HG03342 (cell line): Measurements from ENCODE around the gene CTTN.
"Not testable (repeated sequence)": the region's sequence is repeated elsewhere in the genome, so short reads cannot be mapped to it uniquely, and the experiment has no call there.

Source experiments
- ATAC-seq: cut with Tn5 transposase; IDR thresholded peaks from one replicate; pipeline ENCODE4 v1.9.1; 2021; ENCODE audit warnings: mild to moderate bottlenecking, moderate library complexity; ENCODE audit not compliant: unreplicated experiment

Gene CTTN

DNA sequence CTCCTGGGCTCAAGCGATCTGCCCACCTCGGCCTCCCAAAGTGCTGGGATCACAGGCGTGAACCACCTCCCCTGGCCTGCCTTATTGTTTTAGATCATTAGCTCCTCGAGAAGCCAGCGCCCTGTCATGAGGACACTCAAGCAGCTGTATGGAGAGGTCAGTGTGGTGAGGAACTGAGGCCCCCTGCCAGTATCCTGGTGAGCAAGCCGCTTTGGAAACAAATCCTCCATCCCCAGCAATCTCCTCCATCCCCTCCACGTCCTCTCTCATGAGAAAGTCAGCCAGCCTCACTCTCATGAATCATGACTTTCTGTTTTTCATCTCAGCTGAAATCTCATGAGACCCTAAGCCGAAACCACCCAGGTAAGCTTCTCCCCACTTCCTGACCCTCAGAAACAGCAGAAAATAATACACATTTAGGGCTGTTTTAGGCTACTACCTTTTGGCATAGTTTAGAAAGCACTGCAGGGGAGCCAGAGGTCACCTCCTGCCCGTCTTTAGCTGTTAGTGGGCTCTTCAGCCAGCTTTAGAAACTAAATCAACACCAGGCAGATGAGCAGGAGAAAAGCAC, 56.0 kb downstream of the CTTN start:
- no peak for ATAC-seq

DNA sequence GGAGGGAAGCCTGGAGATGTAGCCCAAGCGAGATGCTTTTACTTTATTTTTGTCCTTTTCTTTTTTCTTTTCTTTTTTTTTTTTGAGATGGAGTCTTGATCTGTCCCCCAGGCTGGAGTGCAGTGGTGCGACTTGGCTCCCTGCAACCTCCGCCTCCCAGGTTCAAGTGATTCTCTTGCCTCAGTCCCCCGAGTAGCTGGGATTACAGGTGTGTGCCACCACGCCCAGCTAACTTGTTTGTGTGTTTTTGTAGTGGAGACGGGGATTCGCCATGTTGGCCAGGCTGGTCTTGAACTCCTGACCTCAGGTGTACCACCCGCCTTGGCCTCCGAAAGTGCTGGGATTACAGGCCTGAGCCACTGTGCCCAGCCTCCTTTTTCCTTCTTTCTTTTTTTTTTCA, 56.5 kb downstream of the CTTN start:
- ATAC-seq, result not testable (repeated sequence)

DNA sequence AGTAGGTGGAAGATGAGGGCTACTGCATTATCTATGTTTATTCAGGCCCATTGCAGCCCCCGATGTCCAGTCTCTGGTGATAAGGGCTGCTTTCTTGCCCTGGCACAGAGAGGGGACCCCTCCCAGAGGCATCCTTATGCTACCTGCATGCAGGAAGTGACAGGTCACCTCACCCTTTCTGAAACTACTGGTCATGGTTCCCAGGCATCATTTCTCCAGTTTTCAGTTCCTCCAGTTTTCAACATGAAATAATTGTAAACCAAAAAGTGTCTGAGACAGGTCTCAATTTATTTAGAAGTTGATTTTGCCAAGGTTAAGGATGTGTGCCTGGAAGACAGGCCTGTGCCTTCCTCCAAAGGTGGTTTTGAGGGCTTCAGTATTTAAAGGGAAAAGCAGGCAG, 57.0 kb downstream of the CTTN start:
- no peak for ATAC-seq

DNA sequence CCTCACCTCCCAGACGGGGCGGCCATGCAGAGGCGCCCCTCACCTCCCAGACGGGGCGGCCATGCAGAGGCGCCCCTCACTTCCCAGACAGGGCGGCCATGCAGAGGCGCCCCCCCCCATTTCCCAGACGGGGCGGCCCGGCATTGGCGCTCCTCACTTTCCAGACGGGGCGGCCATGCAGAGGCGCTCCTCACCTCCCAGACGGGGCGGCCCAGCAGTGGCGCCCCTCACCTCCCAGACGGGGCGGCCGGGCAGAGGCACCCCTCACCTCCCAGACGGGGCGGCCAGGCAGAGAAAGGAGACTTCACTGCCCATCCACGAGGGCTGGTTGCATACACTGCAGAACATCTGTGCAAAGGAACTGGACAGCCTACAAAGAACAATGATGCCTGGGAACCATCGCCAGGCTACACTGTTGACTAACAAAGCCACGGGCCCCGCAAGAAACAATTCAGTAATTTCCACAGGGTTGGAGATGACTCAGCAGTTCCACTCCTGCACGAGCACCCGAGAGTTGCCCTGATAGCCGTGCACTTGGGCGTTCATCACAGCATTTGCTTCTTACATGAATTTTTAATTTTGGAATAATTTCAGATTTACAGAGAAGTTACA, 58.7 kb downstream of the CTTN start:
- ATAC-seq, result no peak

DNA sequence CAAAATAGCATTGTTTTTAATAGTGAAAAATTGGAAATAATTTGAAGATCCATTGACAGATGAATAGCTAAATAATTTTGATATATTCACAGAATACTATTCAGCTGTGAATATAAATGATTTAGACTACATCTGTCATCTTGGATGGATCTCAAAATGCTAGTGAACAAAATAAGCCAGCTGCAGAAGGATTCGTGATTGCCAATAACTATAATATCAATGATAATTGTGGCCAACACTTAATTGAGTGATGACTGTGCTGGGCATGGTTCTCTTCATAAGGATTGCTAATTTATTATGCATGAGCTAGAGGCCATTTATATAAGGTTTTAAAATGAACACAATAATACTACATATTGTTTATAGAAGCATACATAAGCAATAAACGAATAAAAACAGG, 60.4 kb downstream of the CTTN start:
- no peak for ATAC-seq

DNA sequence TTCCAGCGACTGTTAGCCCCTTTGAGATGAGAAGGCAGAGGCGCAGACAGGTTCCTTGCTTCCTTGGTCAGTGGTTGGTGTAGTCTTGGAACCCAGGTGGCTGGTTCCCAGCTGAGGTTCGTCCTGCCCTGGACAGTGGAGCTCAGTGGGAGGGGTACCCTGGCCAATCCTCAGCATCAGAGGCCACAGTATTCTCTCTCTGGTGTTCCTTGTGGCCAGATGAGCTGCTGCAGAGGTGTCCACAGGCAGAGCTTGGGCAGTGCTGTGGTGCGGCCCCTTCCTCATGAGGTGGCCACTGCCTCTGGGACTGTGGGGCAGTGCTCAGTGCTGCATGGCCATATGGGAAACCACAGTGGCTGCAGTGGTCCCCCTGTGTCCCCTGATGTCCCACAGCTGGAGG, 61.8 kb downstream of the CTTN start:
- ATAC-seq, result no peak

DNA sequence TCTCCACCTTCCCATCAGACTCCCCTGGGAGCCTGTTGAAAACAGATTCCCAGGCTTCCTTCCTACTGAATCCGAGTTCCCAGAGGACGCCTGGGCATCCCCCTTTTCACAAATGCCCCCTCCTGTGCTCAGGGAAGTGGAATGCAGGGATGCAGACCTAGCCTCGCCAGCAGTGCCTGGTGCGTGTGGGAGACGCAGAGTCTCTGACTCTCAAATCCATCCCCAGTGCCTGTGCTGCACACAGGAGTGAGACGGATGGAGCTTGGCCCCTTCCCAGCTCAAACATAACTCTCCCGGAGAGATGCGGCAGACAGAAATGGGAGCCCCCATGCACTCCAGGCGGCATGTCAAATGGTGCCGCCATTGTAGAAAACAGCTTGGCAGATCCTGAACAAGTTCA, 62.6 kb downstream of the CTTN start:
- no peak for ATAC-seq

DNA sequence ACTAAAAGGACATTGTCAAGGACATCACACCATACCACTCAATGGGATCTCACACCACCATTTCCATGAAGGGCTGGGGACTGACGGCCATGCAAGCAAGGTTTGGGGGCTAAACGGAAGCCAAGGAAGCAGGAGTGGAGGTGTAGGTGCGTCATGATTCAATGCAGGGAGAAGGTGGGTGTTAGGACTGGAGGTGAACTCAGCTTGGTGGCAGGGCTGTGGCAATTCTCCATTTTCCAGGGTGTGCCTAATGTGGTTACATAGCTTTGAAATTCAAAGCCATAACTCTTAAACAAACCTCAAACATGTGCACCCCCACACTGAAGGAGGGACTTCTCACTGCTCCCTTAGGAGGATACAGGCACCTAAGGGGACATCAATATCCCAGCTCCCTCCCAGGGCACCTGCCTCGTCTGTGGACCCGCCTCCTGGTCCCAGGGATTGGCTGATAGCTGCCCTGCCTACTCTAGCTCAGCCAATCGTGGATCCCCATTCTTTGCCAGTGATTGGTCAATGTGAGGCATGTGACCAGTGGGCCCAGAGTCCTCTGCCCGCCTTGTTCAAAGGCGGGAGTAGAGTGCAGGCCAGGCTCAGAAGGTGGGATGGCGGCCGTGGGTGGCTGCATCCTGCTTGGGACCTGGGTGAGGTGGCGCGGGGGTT, 64.6 kb downstream of the CTTN start:
- no peak for ATAC-seq

DNA sequence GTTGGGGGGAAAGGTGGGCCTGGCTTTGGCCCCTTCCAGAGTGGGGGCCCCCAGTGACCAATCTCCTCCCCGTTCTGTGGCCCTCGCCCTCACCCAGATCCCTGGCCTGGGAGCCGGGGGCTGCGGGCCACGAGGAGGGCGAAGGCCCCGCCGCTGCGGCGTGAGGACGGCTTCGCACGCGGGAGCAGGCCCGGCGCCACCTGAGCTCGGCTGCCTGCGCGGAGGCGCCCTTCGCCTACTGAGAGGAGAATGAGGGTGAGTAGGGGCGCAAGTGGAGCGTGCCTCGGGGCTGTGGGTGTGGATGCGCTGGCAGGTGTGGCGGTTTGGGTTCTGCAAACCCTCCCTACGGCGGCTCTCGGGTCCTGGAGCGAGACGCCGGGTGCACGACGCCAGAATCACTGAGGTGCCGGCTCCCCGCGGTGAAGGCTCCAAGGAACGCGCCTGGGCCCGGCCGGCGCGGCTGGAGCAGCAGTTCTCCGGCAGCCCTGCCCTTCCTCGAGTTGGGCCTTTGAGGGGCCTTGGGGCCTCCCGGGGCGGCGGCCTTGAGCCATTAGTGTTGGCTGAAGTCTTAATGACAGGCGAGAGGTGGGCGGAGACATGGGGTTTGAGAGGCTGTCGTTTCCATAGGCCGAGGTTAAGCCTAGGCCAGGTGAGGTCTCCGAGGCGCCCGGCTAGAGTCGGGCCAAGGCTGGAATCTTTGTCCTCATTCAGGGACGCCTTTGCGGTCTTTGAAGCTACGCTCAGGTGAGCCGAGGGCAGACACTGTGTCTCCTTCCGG, 65.3 kb downstream of the CTTN start:
- no peak for ATAC-seq

DNA sequence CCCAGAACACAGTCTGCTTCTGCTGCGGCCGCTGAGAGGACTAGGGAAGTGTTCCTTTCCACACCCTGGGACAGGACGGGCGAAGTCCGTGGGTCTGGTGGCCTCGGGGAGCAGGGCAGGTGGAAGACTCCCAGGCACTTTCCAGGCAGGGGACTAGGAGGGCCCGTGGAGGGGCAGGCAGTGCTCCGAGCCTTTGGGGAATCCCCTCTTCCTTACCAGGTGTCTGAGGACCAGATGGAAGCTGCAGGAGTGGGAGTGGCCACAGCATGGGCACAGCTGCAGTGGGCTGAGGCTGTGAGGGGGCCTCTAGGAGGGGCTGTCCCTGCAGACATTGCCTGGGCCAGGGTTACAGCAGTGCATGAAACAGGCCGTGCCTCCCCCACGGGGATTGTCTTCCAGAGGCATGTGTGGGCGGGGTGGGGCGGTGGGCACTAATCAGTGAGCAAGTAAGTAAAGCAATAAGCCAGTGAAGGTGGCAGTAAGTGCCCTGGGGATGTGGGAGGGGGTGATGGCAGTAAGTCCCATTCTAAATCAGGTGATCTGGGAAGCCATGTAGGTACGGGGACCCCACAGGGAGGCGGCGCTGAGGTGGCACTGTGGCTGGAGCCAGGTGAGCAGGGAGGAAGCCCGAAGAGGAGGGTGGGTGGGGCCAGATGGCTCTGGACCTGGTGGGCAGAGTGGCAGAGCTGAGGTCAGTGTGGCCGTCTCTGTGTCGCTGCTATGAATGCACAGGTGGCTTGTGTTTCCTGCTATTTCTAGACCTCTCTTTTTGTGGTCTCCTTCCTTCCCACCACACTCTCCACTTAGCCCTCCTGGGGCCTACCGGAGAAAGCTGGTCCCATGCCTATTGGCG, 66.4 kb downstream of the CTTN start:
- no peak for ATAC-seq

DNA sequence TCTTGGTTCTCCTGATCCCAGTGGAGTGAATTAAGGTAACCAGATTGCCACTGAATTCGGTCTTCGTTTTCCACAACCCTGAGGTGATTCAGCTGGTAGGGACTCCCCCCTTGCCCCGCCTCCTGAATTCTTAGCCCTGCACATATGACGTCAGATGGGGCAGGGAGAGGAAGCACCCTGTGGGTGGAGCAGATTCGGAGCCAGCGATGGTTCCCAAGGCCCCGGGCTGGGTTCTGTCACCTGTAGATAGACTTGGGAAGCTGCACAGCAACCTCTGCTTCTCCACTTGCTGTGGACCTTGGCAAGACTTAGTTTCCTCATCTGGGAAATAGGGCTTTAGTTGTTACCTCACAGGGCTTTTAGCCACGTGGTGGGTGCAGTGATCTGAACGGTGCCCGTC, 67.8 kb downstream of the CTTN start:
- no peak for ATAC-seq

DNA sequence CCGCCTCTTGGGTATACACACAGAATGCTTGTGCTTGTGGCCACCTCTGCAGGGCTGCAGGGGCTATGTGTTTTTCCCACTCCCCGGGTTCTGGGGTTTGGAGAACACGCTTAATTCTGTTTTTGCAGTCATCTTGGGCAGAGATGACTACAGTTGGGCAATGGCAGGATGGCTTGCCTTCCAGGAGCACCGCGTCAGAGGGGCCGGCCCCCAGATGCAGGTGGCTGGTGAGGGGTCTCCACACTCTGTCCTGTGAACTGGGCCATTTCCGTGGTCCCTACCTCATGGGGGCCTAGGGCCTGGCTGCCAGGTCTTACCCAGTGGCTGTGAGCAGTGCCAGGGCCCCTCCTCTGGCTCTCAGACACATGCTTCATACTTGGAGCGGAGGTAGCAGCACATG, 68.3 kb downstream of the CTTN start:
- ATAC-seq, result no peak

DNA sequence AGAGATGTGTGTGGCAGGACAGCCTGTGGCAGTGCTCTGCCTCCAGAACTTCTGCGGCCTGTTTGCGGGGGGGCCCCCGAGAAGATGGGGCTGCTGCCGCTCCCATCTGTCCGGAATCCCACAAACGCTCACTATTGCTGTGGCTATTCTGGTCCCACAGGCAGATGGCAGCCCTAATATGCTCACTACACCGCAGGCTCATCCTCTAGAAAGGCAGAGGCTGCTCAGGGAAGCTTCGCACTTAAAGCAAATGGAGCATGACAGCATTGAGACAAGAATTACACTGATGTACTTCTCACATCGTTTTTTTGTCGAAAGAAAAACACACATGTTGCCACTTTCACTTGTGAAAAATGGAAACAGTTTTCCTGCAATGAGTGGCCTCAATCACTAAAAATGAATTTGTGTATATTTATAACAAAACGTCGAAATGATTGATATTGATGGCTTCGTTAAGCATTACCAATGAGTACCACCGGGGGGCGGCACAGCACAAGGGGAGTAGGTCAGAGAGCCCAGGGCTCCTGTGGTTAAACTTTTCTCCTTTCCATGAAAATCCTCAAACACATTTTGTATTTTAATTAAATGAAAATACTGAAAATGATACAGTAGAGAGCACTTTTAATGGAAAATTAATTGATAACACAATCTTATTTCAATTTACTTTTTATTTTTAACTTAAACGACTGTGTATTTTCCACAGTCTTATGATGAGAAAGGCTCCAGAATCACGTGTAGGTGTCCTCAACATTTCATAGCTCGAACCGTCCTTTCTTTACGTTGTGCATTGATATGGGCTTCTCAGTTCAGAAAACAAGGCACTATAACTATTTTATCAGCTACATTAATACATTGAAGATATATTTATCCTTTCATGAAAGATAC, 69.1 kb downstream of the CTTN start:
- no peak for ATAC-seq

DNA sequence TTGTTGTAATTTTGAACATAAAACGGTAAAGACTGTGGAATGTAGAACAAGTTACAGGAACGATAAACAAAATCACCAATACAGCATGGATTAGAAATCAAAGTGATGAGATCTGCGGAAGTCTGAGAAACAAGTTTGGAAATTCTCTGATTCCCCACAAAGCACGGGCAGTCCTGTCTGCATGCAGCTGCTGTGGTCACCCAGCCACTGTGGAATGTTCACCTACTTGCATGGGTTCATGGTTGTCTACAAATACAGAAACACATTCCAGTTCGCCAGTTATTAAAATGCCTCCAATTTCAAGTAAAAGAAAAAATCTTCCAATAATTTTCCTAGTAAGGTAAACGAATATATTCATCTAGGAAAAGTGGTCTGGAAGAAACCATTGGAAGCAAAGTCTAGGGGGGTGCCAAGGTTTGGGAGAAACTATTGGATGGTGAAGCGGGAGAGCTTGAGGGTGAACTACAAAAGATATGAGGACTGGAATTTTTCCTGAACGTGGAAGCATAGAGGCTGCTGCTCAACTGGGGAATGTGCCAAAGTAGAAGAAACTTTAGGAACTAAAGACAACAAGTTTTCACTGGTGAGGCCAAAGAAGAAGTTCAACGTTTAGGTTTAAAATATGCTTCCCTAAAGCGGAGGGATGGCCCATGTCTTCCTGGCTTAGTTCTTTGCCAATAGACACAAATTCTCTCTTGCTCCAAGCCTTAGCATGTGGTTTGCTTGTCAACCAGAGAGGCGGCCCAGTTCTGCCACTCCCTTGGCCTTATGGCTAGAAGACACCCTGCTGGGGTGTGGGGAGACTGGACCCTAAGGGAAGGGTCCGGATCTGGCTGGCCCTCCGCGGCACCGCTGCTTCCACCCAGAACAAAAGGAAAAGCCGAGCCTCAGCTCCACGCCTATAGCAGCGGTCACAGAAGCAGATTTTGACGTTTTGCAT, 70.2 kb downstream of the CTTN start:
- ATAC-seq, result no peak

DNA sequence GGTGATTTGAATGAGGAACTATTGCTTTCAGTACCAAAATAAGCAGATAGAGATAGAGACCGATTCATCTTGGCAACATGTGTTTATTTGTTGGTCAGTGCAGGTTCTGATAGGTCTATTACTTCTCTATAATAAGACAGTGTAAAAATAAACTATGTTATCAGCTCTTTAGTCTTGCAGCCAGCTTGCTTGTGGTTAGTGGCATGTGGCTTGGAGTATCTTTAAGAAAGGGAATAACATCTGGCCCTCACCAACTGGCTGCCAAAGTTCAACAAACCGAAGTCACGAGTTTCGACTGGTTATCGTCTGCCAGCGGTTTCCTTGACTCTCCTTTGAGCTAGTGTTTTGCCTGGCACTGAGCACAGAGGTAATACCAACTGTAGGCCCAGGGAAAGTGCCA, 71.8 kb downstream of the CTTN start:
- peak; percentile 48 for ATAC-seq

DNA sequence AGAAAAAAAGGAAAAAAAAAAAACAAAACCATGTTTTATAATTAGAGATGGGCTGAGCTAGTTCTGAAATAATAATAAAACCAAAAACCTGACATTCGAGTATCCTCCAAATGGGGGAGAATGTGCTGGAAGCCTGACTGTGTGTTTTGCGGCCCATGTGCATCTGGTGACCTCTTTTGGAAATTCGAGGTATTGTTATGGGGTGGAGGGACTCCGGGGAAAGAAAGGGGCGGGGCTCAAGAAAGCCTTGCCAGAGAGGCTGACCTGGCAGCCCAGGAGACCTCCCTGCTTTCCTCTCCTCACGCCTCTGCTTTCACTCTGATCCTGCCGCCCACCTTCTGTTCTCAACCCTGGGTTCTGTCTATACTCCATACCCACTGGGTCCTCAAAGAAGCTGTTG, 72.9 kb downstream of the CTTN start:
- peak; percentile 58 for ATAC-seq

DNA sequence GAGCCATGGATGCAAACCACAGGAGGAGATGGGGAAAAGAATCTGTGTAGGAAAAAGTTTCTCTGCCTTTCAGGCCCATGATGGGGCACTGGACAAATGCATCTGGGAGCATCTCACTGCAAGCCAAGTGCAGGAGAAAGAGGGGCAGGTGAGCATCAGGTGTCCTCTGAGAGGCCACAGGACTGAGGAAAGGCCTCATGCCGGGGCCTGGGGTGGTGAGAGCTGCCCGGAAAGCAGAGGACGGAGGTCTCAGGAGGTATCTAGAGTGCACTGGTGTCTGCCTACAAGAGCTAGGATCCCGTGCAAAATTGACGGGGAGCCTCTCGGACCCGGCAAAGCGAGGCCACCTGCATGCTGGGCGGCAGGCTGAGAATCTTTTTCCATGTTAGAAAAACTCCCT, 73.9 kb downstream of the CTTN start:
- ATAC-seq, result no peak

DNA sequence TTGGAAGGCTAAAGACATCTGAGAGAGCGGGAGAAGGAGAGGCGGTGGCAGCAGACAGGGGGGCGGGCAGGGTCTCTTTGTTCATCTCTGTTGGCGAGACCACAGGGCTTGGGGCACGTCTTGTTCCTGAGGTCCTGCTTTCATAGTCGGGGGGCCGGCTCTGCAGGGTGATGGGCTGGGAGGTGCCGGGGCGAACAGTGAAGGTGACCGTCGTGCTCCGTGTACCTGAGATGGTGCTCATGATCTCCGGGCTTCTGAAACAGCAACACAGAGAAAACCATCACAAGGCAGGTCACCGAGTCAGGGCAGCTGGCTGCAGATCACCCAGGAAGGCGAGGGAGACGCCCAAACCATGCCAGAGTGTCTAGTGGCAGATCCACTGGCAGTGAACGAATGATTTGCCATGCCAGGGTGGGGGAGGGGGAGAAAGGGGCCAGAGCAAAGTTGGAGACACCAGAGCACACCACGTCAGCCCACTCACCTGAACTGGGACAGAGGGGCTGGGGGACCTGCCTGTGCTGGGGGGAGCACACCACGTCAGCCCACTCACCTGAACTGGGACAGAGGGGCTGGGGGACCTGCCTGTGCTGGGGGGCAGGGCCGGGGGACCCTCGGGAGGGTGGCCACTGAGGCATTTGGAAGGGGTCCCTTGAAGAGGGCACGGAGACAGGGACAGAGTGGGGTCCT, 75.0 kb downstream of the CTTN start:
- no peak for ATAC-seq
